Measurements from ENCODE around the gene GNL1.
"Not testable (repeated sequence)": the region's sequence is repeated elsewhere in the genome, so short reads cannot be mapped to it uniquely, and the experiment has no call there.

GNL1 gene

DNA sequence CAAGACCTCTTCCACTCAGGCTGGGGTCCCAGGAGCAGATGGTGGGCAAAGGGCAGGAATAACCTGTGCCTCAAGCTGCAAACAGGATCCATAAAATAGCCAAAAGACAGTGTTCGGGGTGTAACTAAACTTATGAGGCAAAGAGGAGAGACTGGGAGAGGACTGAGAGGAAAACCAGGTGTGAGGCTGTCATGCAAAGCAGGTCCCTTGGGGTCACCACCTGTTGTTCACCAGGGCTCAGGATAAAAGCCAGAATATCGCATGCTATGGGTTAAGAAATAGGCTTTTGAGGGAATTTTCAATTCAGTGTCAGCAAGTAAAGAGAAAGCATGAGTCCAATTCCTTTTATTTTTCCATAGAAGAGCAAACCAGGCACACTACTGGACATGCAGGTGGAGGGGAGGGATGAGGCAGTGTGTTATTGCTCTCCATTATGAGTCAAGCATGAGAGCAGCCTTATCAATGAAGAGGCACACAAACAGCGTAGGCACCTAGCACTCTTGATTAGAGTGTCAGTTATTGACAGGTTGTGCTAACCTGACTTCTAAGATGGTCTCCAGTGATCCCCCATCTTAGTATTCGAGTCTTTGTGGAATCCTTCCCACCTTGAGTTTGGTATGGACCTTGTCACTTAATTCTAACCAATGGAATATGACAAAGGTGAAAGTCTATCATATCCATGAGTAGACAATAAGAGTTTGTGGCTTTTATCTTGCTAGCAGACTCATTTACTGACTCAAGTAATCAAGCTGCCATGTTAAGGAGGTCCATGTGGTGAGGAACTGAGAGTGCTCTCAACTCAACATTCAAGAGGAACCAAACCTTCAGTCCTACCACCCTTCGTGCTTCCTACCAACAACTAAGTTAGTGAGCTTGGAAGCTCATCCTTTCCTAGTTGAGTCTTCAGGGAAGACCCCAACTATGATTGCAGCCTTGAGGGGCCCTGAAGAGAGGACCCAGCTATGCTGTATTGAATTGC lies 48.2 kb downstream of the GNL1 start:
- peak overlapping the region; percentile 46 for H2AFZ ChIP-seq (ENCODE audit: low read depth, low read length)
- H3K27ac ChIP-seq (ENCODE audit: low read length), result peak overlapping the region; percentile 86

DNA sequence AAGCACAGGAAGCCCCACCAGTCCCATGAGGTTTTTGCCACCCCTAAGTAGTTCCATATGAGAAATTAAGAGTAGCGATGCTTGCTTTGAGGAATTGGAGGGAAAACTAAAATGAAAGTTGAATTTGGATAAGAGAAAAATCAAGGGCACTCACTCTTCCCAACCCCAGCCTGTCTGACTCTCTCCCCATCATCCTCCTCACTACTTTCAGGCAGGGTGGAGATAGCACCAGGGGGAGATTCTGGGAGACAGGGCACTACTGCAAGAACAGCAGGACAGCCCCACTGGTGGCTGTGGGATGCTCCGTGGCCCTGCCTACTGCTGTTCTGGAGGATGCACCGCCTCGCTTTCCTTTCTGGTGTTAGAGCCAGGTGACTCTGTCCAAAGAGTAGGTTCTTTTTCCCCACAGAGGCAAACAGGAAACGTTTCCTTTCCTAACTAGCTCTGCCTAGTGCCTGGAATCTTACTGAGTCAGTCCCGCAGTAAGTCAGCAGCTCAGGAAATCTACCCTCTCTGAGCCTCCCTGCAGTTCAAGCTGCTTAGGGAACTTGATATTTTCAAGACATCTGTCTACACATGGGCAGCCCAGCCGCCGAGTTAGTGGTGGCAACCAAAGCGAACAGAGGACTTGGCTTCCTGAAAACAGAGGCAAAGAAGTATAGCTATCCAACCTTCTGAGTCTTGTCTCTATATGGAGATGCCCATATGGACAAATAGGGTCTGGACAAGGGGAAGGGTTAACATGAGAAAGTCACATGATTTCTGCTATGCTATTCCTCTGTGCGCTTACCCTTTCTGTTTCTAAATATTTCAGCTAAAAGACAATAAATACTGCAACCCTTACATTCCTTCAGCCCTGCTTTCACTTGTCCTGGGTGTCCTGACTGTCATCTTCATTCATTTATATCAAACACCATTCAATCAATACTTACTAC lies 55.6 kb downstream of the GNL1 start:
- ATAC-seq (ENCODE audit: insufficient read depth, low read depth) (peak; percentile 61), DNase-seq (no peak)
- no peaks in the 10 kb centered on the region for H3K36me3 ChIP-seq (ENCODE audit: insufficient read depth, low read length)
- H3K4me1 ChIP-seq (ENCODE audit: insufficient read depth, low read length), result peaks cover 8% of the 10 kb centered on the region; the same call in 1 of the 2 replicates
- no peak overlapping the region for H2AFZ ChIP-seq (ENCODE audit: low read depth, low read length)
- H3K4me2 ChIP-seq (ENCODE audit: insufficient read depth, low read length), result no peak overlapping the region
- no peak overlapping the region for H3K9ac ChIP-seq (ENCODE audit: low read depth, low read length)
- no peaks in the 10 kb centered on the region for H3K79me2 ChIP-seq (ENCODE audit: insufficient read depth, low read length)
- H3K27me3 ChIP-seq (ENCODE audit: insufficient read depth, low read length, poor library complexity), result no peaks in the 10 kb centered on the region
- H3K4me3 ChIP-seq (ENCODE audit: low read depth in 1 of 2, low read length in 2 of 2), result no peak overlapping the region
- TF ChIP-seq, protein P1, sequence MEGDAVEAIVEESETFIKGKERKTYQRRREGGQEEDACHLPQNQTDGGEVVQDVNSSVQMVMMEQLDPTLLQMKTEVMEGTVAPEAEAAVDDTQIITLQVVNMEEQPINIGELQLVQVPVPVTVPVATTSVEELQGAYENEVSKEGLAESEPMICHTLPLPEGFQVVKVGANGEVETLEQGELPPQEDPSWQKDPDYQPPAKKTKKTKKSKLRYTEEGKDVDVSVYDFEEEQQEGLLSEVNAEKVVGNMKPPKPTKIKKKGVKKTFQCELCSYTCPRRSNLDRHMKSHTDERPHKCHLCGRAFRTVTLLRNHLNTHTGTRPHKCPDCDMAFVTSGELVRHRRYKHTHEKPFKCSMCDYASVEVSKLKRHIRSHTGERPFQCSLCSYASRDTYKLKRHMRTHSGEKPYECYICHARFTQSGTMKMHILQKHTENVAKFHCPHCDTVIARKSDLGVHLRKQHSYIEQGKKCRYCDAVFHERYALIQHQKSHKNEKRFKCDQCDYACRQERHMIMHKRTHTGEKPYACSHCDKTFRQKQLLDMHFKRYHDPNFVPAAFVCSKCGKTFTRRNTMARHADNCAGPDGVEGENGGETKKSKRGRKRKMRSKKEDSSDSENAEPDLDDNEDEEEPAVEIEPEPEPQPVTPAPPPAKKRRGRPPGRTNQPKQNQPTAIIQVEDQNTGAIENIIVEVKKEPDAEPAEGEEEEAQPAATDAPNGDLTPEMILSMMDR (IDR thresholded peaks at IDR 0.05; ENCODE audit: borderline replicate concordance, extremely low read depth, low read length, poor library complexity, severe bottlenecking), result no peak
- TF ChIP-seq EZH2 (IDR thresholded peaks at IDR 0.05; ENCODE audit: borderline replicate concordance, low read depth, low read length, severe bottlenecking), result no peak
- no peak overlapping the region for H3K27ac ChIP-seq (ENCODE audit: low read length)
- no peaks in the 10 kb centered on the region for H4K20me1 ChIP-seq (ENCODE audit: insufficient read depth, low read length)
- H3K9me3 ChIP-seq (ENCODE audit: insufficient read depth, low read length, severe bottlenecking), result no peaks in the 10 kb centered on the region

More for the DNA sequence above, 48.2 kb downstream of the GNL1 start:
- Histone ChIP-seq H3K4me3 (ENCODE audit: low read depth in 1 of 2, low read length in 2 of 2) (peak overlapping the region in 1 of 2 experiments; percentile 14; a peak in 1 of 4 replicates), H3K9me3 (ENCODE audit: insufficient read depth, low read length, severe bottlenecking) (no peaks in the 10 kb centered on the region), H3K36me3 (ENCODE audit: insufficient read depth, low read length) (no peaks in the 10 kb centered on the region), H3K9ac (ENCODE audit: low read depth, low read length) (peak overlapping the region; percentile 44), H3K27me3 (ENCODE audit: insufficient read depth, low read length, poor library complexity) (no peaks in the 10 kb centered on the region), H3K4me2 (ENCODE audit: insufficient read depth, low read length) (peak overlapping the region; percentile 55), H3K79me2 (ENCODE audit: insufficient read depth, low read length) (no peaks in the 10 kb centered on the region), H4K20me1 (ENCODE audit: insufficient read depth, low read length) (no peaks in the 10 kb centered on the region), H3K4me1 (ENCODE audit: insufficient read depth, low read length) (peaks cover 38% of the 10 kb centered on the region)
- no peak for TF ChIP-seq EZH2 (IDR thresholded peaks at IDR 0.05; ENCODE audit: borderline replicate concordance, low read depth, low read length, severe bottlenecking)
- TF ChIP-seq, protein P1 (IDR thresholded peaks at IDR 0.05; ENCODE audit: borderline replicate concordance, extremely low read depth, low read length, poor library complexity, severe bottlenecking), result no peak
- ATAC-seq (ENCODE audit: insufficient read depth, low read depth) (no peak), DNase-seq (no peak)

DNA sequence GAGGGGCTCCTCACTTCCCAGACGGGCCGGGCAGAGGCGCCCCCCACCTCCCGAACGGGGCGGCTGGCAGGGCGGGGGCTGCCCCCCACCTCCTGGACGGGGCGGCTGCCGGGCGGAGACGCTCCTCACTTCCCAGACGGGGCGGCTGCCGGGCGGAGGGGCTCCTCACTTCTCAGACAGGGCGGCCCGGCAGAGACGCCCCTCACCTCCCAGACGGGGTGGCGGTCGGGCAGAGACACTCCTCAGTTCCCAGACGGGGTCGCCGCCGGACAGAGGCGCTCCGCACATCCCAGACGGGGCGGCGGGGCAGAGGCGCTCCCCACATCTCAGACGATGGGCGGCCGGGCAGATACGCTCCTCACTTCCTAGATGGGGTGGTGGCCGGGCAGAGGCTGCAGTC lies 57.6 kb downstream of the GNL1 start:
- H3K79me2 ChIP-seq (ENCODE audit: insufficient read depth, low read length), result not testable (repeated sequence)

More for the DNA sequence above, 57.6 kb downstream of the GNL1 start:
- not testable (repeated sequence) for ATAC-seq (ENCODE audit: insufficient read depth, low read depth); H3K4me2 ChIP-seq (ENCODE audit: insufficient read depth, low read length); H3K9ac ChIP-seq (ENCODE audit: low read depth, low read length); H3K4me1 ChIP-seq (ENCODE audit: insufficient read depth, low read length); H3K27ac ChIP-seq (ENCODE audit: low read length); H2AFZ ChIP-seq (ENCODE audit: low read depth, low read length); H3K27me3 ChIP-seq (ENCODE audit: insufficient read depth, low read length, poor library complexity); H4K20me1 ChIP-seq (ENCODE audit: insufficient read depth, low read length); H3K36me3 ChIP-seq (ENCODE audit: insufficient read depth, low read length); H3K9me3 ChIP-seq (ENCODE audit: insufficient read depth, low read length, severe bottlenecking); DNase-seq; H3K4me3 ChIP-seq (ENCODE audit: low read depth in 1 of 2, low read length in 2 of 2)

All from DND-41 (cell line).